Ovary (tissue), 9 donors: Measurements from ENCODE around the gene HGF. TPM values are rescaled to one million over a fixed set of nuclear protein-coding genes. Genes with fewer than 3 reads are reported as not detected.

ENCODE experiments used
- DNase-seq, 5 donors: peaks; one replicate each; pipeline ENCODE4 v3.0.0-alpha.2; 2019 to 2020
- H3K27ac ChIP-seq, 2 donors: fragments of 200-600 bp; one replicate each; pipeline versions ENCODE4 v1.5.1 to v1.8.0; 2019 to 2022
- H3K27me3 ChIP-seq: fragments of 200-600 bp; one replicate; pipeline ENCODE4 v1.8.0; 2022
- H3K36me3 ChIP-seq: fragments of 200-600 bp; sonication (generic); one replicate; pipeline ENCODE4 v1.5.1; 2019
- H3K4me1 ChIP-seq: one replicate; pipeline ENCODE4 v1.8.1; 2013; ENCODE audit warnings: mild to moderate bottlenecking, moderate library complexity; ENCODE audit not compliant: insufficient read depth
- H3K4me3 ChIP-seq: fragments of 200-600 bp; sonication (generic); one replicate; pipeline ENCODE4 v1.5.1; 2017
- H3K9me3 ChIP-seq, 2 donors: fragments of 200-600 bp in 1 of 2; sonication (generic) in 1 of 2; one replicate each; pipeline versions ENCODE4 v1.5.1 to v1.8.1; 2013 to 2019; ENCODE audit warnings: mild to moderate bottlenecking in 1 of 2, moderate library complexity in 1 of 2
- EP300 ChIP-seq: sonication (generic); formaldehyde crosslinking; IDR thresholded peaks from one replicate; pipeline ENCODE4 v1.6.1; 2017; ENCODE audit warnings: antibody characterized with exemption
- POLR2A ChIP-seq: fragments of 450-650 bp; IDR thresholded peaks from one replicate; pipeline ENCODE4 v1.6.1; 2017; ENCODE audit warnings: antibody characterized with exemption, mild to moderate bottlenecking, moderate library complexity
- WGBS, 3 donors: extraction: QIAGEN DNeasy Blood & Tissue Kit in 1 of 3; methylation state at CpG; one replicate each; pipeline versions ENCODE4 v1.1.5 to v1.1.7; 2013 to 2017; 5-methylcytosine and 5-hydroxymethylcytosine counted together
- intact Hi-C, 4 donors: fragments of 100-400 bp; cut with DNase I; formaldehyde crosslinking; loops; one replicate each; pipeline versions ENCODE4 v1.11.0 to v1.15.1; 2022 to 2023
- polyA plus RNA-seq, 2 donors: library from polyadenylated mRNA; stranded (reverse); fragments of 200-250 nt in 1 of 2; fragments of 350-450 nt in 1 of 2; fragmentation: Illumina TruSeq in 1 of 2; extraction: RNeasy Lipid Tissue Mini Kit (QIAGEN cat#74804) in 1 of 2; gene quantifications; one replicate each; pipeline ENCODE4 v1.2.3, GENCODE V29; 2013 to 2014
- total RNA-seq, 7 donors: library from RNA; depleted of rRNA in 2 of 7; stranded (reverse); fragments of >200 nt in 2 of 7; fragmentation: NEBNext Ultra II Directional in 3 of 7; extraction: Animal tissue kit (Norgen Biotek cat#: 25700) in 3 of 7; gene quantifications; one replicate each; pipeline versions ENCODE4 v1.1.0 to v1.2.4, GENCODE V29; 2016 to 2023
- TF ChIP-seq, protein P1 (sequence below), 3 donors: fragments of 450-650 bp in 2 of 3; fragments of 200-600 bp in 1 of 3; IDR thresholded peaks; one replicate each; pipeline versions ENCODE4 v1.5.1 to v1.8.0; 2016 to 2022; ENCODE audit warnings: antibody characterized with exemption in 3 of 3, mild to moderate bottlenecking in 1 of 3
- donor health status: DM: no; HTN: no; CAD: no; lungs with moderate emphysema.
- donor health status: DM: no; HTN: no; CAD: no.
- donor health status: Bipolar disorder and iron deficiency.
- donor health status: DM: yes; HTN: yes; CAD: no.
- donor health status: DM: no; HTN: no; CAD: no.
- donor health status: DM: yes; HTN: yes; CAD: no.

The HGF gene
- total and polyA plus RNA-seq, 9 donors: 1.0 to 7.6 (median 3.2) TPM

- WGBS, 3 donors: 73 to 84% (median 79%) methylated on average over 7 of the region's 7 CpGs
- Histone ChIP-seq H3K9me3 (no peaks in the 10 kb centered on the region), H3K4me3 (no peak overlapping the region), H3K36me3 (no peaks in the 10 kb centered on the region), H3K27ac (no peak overlapping the region), H3K27me3 (no peaks in the 10 kb centered on the region), H3K4me1 (no peaks in the 10 kb centered on the region)
- no peak for TF ChIP-seq POLR2A
- TF ChIP-seq, protein P1, sequence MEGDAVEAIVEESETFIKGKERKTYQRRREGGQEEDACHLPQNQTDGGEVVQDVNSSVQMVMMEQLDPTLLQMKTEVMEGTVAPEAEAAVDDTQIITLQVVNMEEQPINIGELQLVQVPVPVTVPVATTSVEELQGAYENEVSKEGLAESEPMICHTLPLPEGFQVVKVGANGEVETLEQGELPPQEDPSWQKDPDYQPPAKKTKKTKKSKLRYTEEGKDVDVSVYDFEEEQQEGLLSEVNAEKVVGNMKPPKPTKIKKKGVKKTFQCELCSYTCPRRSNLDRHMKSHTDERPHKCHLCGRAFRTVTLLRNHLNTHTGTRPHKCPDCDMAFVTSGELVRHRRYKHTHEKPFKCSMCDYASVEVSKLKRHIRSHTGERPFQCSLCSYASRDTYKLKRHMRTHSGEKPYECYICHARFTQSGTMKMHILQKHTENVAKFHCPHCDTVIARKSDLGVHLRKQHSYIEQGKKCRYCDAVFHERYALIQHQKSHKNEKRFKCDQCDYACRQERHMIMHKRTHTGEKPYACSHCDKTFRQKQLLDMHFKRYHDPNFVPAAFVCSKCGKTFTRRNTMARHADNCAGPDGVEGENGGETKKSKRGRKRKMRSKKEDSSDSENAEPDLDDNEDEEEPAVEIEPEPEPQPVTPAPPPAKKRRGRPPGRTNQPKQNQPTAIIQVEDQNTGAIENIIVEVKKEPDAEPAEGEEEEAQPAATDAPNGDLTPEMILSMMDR (IDR thresholded peaks at IDR 0.05): no peak
- TF ChIP-seq EP300: no peak
- intact Hi-C loops: no loop called here
- no peak for DNase-seq
These were observed 929 bp upstream of the HGF start for GRCh38 chr7:81770728-81771223.

DNA sequence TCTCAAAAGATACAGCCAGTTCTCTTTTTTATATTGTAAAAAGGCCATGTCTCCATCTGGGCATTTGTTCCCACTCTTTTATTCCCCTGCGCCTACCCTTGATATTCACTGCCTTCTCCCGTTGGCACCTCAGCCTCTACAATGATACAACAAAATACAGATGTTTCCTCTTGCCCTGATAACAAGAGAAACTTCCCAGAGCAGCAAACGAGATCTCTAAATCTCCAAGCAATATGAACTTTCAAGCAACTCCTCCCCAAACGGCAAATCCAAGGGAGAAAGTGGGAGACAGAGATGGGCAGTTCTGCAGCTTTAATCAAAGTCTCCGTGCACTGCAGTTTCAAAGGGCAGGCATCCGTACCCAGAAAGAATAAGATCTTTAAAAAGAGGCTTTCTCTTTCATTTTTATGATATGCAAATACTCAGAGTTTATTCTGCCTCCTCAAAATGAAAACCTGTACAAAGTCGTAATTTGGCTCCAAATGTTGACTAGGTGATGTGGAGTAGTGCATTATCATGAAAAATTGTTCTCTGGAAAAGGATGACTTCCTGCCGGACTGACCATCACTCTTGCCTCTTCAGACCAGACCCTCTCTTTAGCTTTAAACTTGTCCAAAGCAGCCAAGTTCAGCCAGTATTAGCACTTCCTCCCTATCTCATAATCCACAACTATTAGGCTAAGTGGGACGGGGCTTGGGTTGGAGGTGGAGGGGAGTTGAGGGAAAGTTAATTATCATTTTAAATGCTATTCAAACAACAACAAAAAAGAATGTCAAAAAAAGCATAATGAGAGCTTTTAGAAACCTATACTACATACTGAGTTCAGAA, 682 bp downstream of the HGF start:
- TF ChIP-seq, protein P1 (IDR thresholded peaks at IDR 0.05): no peak
- no peak for TF ChIP-seq EP300
- TF ChIP-seq POLR2A: no peak

GRCh38 chr7:81767926-81768325, 1.9 kb downstream of the HGF start:
- TF ChIP-seq EP300: no peak
- no peak for TF ChIP-seq POLR2A
- TF ChIP-seq, protein P1 (IDR thresholded peaks at IDR 0.05): no peak
- Histone ChIP-seq H3K4me3 (no peak overlapping the region), H3K36me3 (no peaks in the 10 kb centered on the region), H3K27ac (no peak overlapping the region), H3K9me3 (no peaks in the 10 kb centered on the region), H3K4me1 (no peaks in the 10 kb centered on the region), H3K27me3 (no peaks in the 10 kb centered on the region)
- intact Hi-C loops: no loop called here
- no peak for DNase-seq
- 69 to 86% (median 79%) methylated on average over 5 of the region's 5 CpGs for WGBS, 3 donors

More for the DNA sequence above, 682 bp downstream of the HGF start:
- intact Hi-C loops: no loop called here
- Histone ChIP-seq H3K27ac (no peak overlapping the region), H3K9me3 (no peaks in the 10 kb centered on the region), H3K36me3 (no peaks in the 10 kb centered on the region), H3K4me1 (no peaks in the 10 kb centered on the region), H3K27me3 (no peaks in the 10 kb centered on the region), H3K4me3 (peak overlapping the region; percentile 30)
- no peak for DNase-seq
- 11 to 16% (median 13%) methylated on average over 9 of the region's 9 CpGs for WGBS, 3 donors

DNA sequence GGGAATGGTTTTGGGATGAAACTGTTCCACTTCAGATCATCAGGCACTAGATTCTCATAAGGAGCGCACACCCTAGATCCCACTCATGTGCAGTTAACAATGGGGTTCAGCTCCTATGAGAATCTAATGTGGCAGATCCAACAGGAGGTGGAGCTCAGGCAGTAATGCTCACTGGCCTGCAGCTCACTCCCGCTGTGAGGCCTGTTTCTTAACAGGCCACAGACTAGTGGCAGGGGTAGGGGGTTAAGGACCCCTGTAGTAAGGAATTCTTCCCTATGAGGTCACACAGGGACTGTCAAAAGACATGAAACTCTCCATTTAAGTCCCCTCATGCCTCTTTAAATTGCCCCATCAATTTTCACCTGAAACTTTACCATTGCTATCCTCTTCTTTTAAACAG, 8.0 kb downstream of the HGF start:
- no peaks in the 10 kb centered on the region for H3K36me3 ChIP-seq
- no peak for DNase-seq
- H3K4me3 ChIP-seq: no peak overlapping the region
- H3K27me3 ChIP-seq: peaks cover 2% of the 10 kb centered on the region
- intact Hi-C loops: no loop called here
- no peaks in the 10 kb centered on the region for H3K9me3 ChIP-seq
- TF ChIP-seq EP300: no peak
- TF ChIP-seq, protein P1 (IDR thresholded peaks at IDR 0.05): no peak
- TF ChIP-seq POLR2A: no peak
- no peak overlapping the region for H3K27ac ChIP-seq
- 94 to 98% (median 98%) methylated on average over 2 of the region's 2 CpGs for WGBS, 3 donors
- no peaks in the 10 kb centered on the region for H3K4me1 ChIP-seq
